HCT116 (cell line): ENCODE data around the gene SVBP. TPM values are rescaled to one million over a fixed set of nuclear protein-coding genes. Genes with fewer than 3 reads are reported as not detected.

Experiments
- ATAC-seq: fragments of 200-7000 bp; cut with Tn5 transposase; 2 replicates; pipeline ENCODE4 v1.9.1; 2020; ENCODE audit warnings: mild to moderate bottlenecking, moderate library complexity
- BruUV-seq: library from RNA; stranded (reverse); fragments of 400-500 nt; replicated peaks from 2 replicates; lab custom pipeline; 2021; lab: Mats Ljungman, UMichigan
- CTCF ChIA-PET: fragments of 300-600 bp; sonication (Branson Sonifier 250); formaldehyde crosslinking; loops from one replicate; lab custom pipeline; 2021; ENCODE audit warnings: antibody characterized with exemption; lab: Charles Lee
- POLR2A ChIA-PET: fragments of 300-600, 350-600 bp; sonication (Branson Sonifier 250); formaldehyde crosslinking; loops from one replicate; lab custom pipeline; 2021; ENCODE audit warnings: antibody characterized with exemption; lab: Charles Lee
- RAD21 ChIA-PET, 2 experiments: fragments of 300-600 bp; sonication (Branson Sonifier 250); formaldehyde crosslinking; loops; one replicate each; lab custom pipeline; 2023; ENCODE audit warnings: low total read pairs in 2 of 2; ENCODE audit not compliant: uncharacterized antibody in 2 of 2, unreplicated experiment in 2 of 2, low non-redundant PET in 1 of 2; lab: Charles Lee
- DNase-seq: peaks from one replicate; pipeline ENCODE4 v3.0.0-alpha.2; 2010; ENCODE audit warnings: low read depth, low spot score
- H2AFZ ChIP-seq: fragments of 200-600 bp; shearing (Covaris generic), sonication (generic); 2 replicates; pipeline ENCODE4 v1.6.1; 2017; ENCODE audit warnings: low read depth, mixed run types, mixed read lengths, antibody characterized with exemption, low read length; ENCODE audit not compliant: poor library complexity, severe bottlenecking
- H3K27ac ChIP-seq: 2 replicates; pipeline ENCODE4 v1.5.1; 2012; ENCODE audit warnings: low read depth, low read length
- H3K27me3 ChIP-seq: fragments of 200-600 bp; sonication (generic); 2 replicates; pipeline ENCODE4 v1.6.1; 2016; ENCODE audit warnings: mixed run types, low read length, mixed read lengths; ENCODE audit not compliant: insufficient read depth
- H3K36me3 ChIP-seq, 2 experiments: fragments of 200-500 bp in 1 of 2; fragments of 200-600 bp in 1 of 2; sonication (Bioruptor generic) in 1 of 2; sonication (generic) in 1 of 2; 2 replicates each; pipeline versions ENCODE4 v1.5.1 to v1.6.1; 2014 to 2016; ENCODE audit warnings: low read length in 2 of 2, inconsistent platforms in 1 of 2, mixed read lengths in 1 of 2, mixed run types in 1 of 2; ENCODE audit not compliant: insufficient read depth in 2 of 2, control insufficient read depth in 1 of 2
- H3K4me1 ChIP-seq, 2 experiments: fragments of 200-600 bp in 1 of 2; sonication (generic) in 1 of 2; 2 replicates each; pipeline versions ENCODE4 v1.5.1 to v1.6.1; 2012 to 2017; ENCODE audit warnings: low read length in 2 of 2, inconsistent platforms in 1 of 2, mild to moderate bottlenecking in 1 of 2, mixed read lengths in 1 of 2, mixed run types in 1 of 2, moderate library complexity in 1 of 2; ENCODE audit not compliant: insufficient read depth in 2 of 2, control insufficient read depth in 1 of 2
- H3K4me2 ChIP-seq: fragments of 200-600 bp; sonication (generic); 2 replicates; pipeline ENCODE4 v1.6.1; 2017; ENCODE audit warnings: mixed run types, low read length, mixed read lengths
- H3K4me3 ChIP-seq, 2 experiments: fragments of 200-600 bp in 1 of 2; sonication (generic) in 1 of 2; replicated peaks in 1 of 2; 2 replicates each; pipeline ENCODE4 v1.5.1; 2011 to 2016; ENCODE audit warnings: low read length in 2 of 2, control low read depth in 1 of 2, low read depth in 1 of 2, mild to moderate bottlenecking in 1 of 2, mixed read lengths in 1 of 2, mixed run types in 1 of 2
- H3K79me2 ChIP-seq: fragments of 200-600 bp; sonication (generic); 2 replicates; pipeline ENCODE4 v1.6.1; 2017; ENCODE audit warnings: mild to moderate bottlenecking, mixed run types, low read length, moderate library complexity, mixed read lengths; ENCODE audit not compliant: insufficient read depth
- H3K9ac ChIP-seq: fragments of 200-600 bp; sonication (generic); 2 replicates; pipeline ENCODE4 v1.6.1; 2016; ENCODE audit warnings: low read length, mixed read lengths
- H3K9me2 ChIP-seq: fragments of 200-600 bp; sonication (generic), shearing (Covaris generic); 2 replicates; pipeline ENCODE4 v1.6.1; 2017; ENCODE audit warnings: mixed run types, mild to moderate bottlenecking, moderate library complexity; ENCODE audit not compliant: insufficient read depth
- H3K9me3 ChIP-seq, 2 experiments: fragments of 200-500 bp in 1 of 2; fragments of 200-600 bp in 1 of 2; sonication (Bioruptor generic) in 1 of 2; sonication (generic) in 1 of 2; 2 replicates each; pipeline ENCODE4 v1.6.1; 2014 to 2017; ENCODE audit warnings: low read length in 2 of 2, mixed read lengths in 2 of 2, inconsistent platforms in 1 of 2, low read depth in 1 of 2, mild to moderate bottlenecking in 1 of 2, mixed run types in 1 of 2, moderate library complexity in 1 of 2; ENCODE audit not compliant: control insufficient read depth in 1 of 2, insufficient read depth in 1 of 2
- H4K20me1 ChIP-seq: fragments of 200-600 bp; sonication (generic), shearing (Covaris generic); 2 replicates; pipeline ENCODE4 v1.6.1; 2017; ENCODE audit warnings: mixed run types, mild to moderate bottlenecking, moderate library complexity; ENCODE audit not compliant: insufficient read depth
- CTCF ChIP-seq, 3 experiments: fragments of 200-600 bp in 1 of 3; sonication (generic) in 1 of 3; IDR thresholded peaks in 2 of 3; conservative IDR thresholded peaks in 1 of 3; 2 replicates each; pipeline ENCODE4 v1.5.1; 2012 to 2017; ENCODE audit warnings: low read depth in 2 of 3, low read length in 2 of 3, antibody characterized with exemption in 1 of 3, borderline replicate concordance in 1 of 3, control low read depth in 1 of 3, mild to moderate bottlenecking in 1 of 3, mixed read lengths in 1 of 3, mixed run types in 1 of 3, moderate library complexity in 1 of 3; ENCODE audit not compliant: insufficient read depth in 1 of 3
- ELF1 ChIP-seq: IDR thresholded peaks from 2 replicates; pipeline ENCODE4 v1.6.1; 2012; ENCODE audit warnings: low read depth, borderline replicate concordance
- EZH2phosphoT487 ChIP-seq: fragments of 200-600 bp; IDR thresholded peaks from 2 replicates; pipeline ENCODE4 v1.6.1; 2018; ENCODE audit warnings: antibody characterized with exemption, borderline replicate concordance
- FOSL1 ChIP-seq: IDR thresholded peaks from 2 replicates; pipeline ENCODE4 v1.6.1; 2012; ENCODE audit warnings: low read depth
- MAX ChIP-seq: IDR thresholded peaks from 2 replicates; pipeline ENCODE4 v1.6.1; 2012
- POLR2A ChIP-seq: IDR thresholded peaks from 2 replicates; pipeline ENCODE4 v1.7.0; 2011; ENCODE audit warnings: borderline replicate concordance; ENCODE audit not compliant: insufficient read depth, insufficient read length; ENCODE audit errors: extremely low read depth
- REST ChIP-seq: IDR thresholded peaks from 2 replicates; pipeline ENCODE4 v1.6.1; 2012; ENCODE audit warnings: low read depth
- SP1 ChIP-seq: IDR thresholded peaks from 2 replicates; pipeline ENCODE4 v1.6.1; 2012; ENCODE audit warnings: low read depth
- TCF7L2 ChIP-seq: IDR thresholded peaks from 2 replicates; pipeline ENCODE4 v1.7.0; 2011; ENCODE audit warnings: borderline replicate concordance, inconsistent platforms; ENCODE audit not compliant: insufficient read depth, insufficient read length; ENCODE audit errors: extremely low read depth
- ZBTB33 ChIP-seq: IDR thresholded peaks from 2 replicates; pipeline ENCODE4 v1.6.1; 2011; ENCODE audit warnings: mild to moderate bottlenecking, low read length, moderate library complexity; ENCODE audit not compliant: insufficient replicate concordance; ENCODE audit errors: extremely low read depth
- ZFX ChIP-seq: fragments of 450-650 bp; IDR thresholded peaks from 2 replicates; pipeline ENCODE4 v1.6.1; 2017
- ZNF274 ChIP-seq: fragments of 200-500 bp; sonication (Bioruptor generic); IDR thresholded peaks from 2 replicates; pipeline ENCODE4 v1.6.1; 2014; ENCODE audit warnings: mild to moderate bottlenecking, low read depth, low read length, inconsistent platforms
- intact Hi-C: fragments of 100-400 bp; cut with micrococcal nuclease; formaldehyde crosslinking; loops from 2 replicates; pipeline ENCODE4 v1.10.0; 2022
- total RNA-seq: library from RNA; stranded (reverse); gene quantifications from one replicate; pipeline ENCODE4 v1.2.1, GENCODE V29; 2021; ENCODE audit not compliant: unreplicated experiment
- TF ChIP-seq, protein P1 (sequence below): IDR thresholded peaks from 2 replicates; pipeline ENCODE4 v1.6.1; 2012

Gene SVBP
- total RNA-seq, 1 experiment from 2014 or later: 14.4 TPM

- no peak for DNase-seq
- intact Hi-C loops: no loop called here
- Histone ChIP-seq H3K9me3 (no peaks in the 10 kb centered on the region), H3K27me3 (no peaks in the 10 kb centered on the region), H3K27ac (no peak overlapping the region), H3K36me3 (no peaks in the 10 kb centered on the region), H3K4me1 (no peaks in the 10 kb centered on the region), H4K20me1 (no peaks in the 10 kb centered on the region), H3K9ac (no peak overlapping the region), H3K9me2 (no peaks in the 10 kb centered on the region), H3K79me2 (no peaks in the 10 kb centered on the region), H3K4me3 (no peak overlapping the region), H2AFZ (no peak overlapping the region), H3K4me2 (no peak overlapping the region)
- CTCF ChIA-PET: interaction anchor here (1.3 kb wide), 1 partner anchor 8 kb away, joined by 7 read pairs; the partner anchor contains the start of gene ZNF691
- RAD21 ChIA-PET: no interaction called here
- no peak for TF ChIP-seq EZH2phosphoT487
- TF ChIP-seq ZNF274: no peak
- no peak for TF ChIP-seq CTCF (IDR thresholded peaks at IDR 0.05 in 2 of 3, conservative IDR thresholded peaks at IDR 0.05 in 1 of 3; ENCODE audit: borderline replicate concordance in 1 of 3, insufficient read depth in 1 of 3, low read depth in 2 of 3, low read length in 2 of 3)
- no peak for TF ChIP-seq POLR2A
- TF ChIP-seq, protein P1, sequence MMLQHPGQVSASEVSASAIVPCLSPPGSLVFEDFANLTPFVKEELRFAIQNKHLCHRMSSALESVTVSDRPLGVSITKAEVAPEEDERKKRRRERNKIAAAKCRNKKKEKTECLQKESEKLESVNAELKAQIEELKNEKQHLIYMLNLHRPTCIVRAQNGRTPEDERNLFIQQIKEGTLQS: no peak
- TF ChIP-seq REST: no peak
- TF ChIP-seq TCF7L2: no peak
- TF ChIP-seq ZFX: no peak
- no peak for TF ChIP-seq SP1
- no peak for TF ChIP-seq ELF1
- TF ChIP-seq FOSL1: no peak
- TF ChIP-seq ZBTB33: no peak
- TF ChIP-seq MAX: no peak
- BruUV-seq: no TSS peak
- POLR2A ChIA-PET: no interaction called here
- no peak for ATAC-seq
Measured at GRCh38 chr1:42838482-42839190, 21.4 kb upstream of the SVBP start.
